Measurements from ENCODE around the gene MFAP4.

The MFAP4 gene

GRCh38 chr17:19361944-19362276, 25.1 kb downstream of the MFAP4 start:
- Histone ChIP-seq H3K27ac (ENCODE audit: extremely low read depth, low read depth, low read length) (peak overlapping the region; percentile 47), H3K9me3 (ENCODE audit: control insufficient read depth, insufficient read depth, low read depth, low read length) (no peaks in the 10 kb centered on the region), H3K4me1 (ENCODE audit: control insufficient read depth, insufficient read depth, low read length) (peaks cover 5% of the 10 kb centered on the region), H3K4me3 (ENCODE audit: low read depth, low read length) (peak overlapping the region; percentile 81), H3K36me3 (ENCODE audit: control insufficient read depth in 2 of 2, insufficient read depth in 1 of 2, low read length in 2 of 2) (peaks cover 0 to 33% of the 10 kb centered on the region in 2 experiments; a peak in 1 of 3 replicates)
- POLR2A ChIA-PET: interaction anchor here (1.2 to 1.9 kb wide), 4 partner anchors 16 to 401 kb away, joined by 5 to 48 read pairs (median 8); partner anchors contain the start of gene MAPK7
- TF ChIP-seq ZNF248 (tag by site-specific recombination; IDR thresholded peaks at IDR 0.05) (no peak), ZNF600 (tag by site-specific recombination; IDR thresholded peaks at IDR 0.05) (0 out of 2 replicates have a peak, but pooled peaks have one; percentile 31), ZNF558 (tag by site-specific recombination; IDR thresholded peaks at IDR 0.05) (no peak), ZNF514 (tag by site-specific recombination; IDR thresholded peaks at IDR 0.05) (no peak), REST (tag by site-specific recombination; IDR thresholded peaks at IDR 0.05) (peak; percentile 80; the same call in 1 of the 2 replicates), ELK4 (IDR thresholded peaks at IDR 0.05; ENCODE audit: borderline replicate concordance, low read depth, low read length) (no peak), ZNF830 (tag by site-specific recombination; IDR thresholded peaks at IDR 0.05; ENCODE audit: low read depth) (no peak), ZNF777 (tag by site-specific recombination; IDR thresholded peaks at IDR 0.05; ENCODE audit: borderline replicate concordance) (no peak), ZSCAN18 (tag by site-specific recombination; IDR thresholded peaks at IDR 0.05) (no peak), ZNF133 (tag by site-specific recombination; IDR thresholded peaks at IDR 0.05) (0 out of 2 replicates have a peak, but pooled peaks have one; percentile 7)
- CTCF ChIA-PET: interaction anchor here (0.7 to 5.6 kb wide), 17 partner anchors 8 to 454 kb away, joined by 3 to 156 read pairs (median 6); partner anchors contain the start of genes ALDH3A2 and MAPK7

GRCh38 chr17:19361326-19361725, 25.7 kb downstream of the MFAP4 start:
- no peak overlapping the region for H3K27ac ChIP-seq (ENCODE audit: extremely low read depth, low read depth, low read length)
- CTCF ChIA-PET: interaction anchor here (1.5 to 5.6 kb wide), 3 partner anchors 44 to 402 kb away, joined by 3 to 156 read pairs (median 102); no protein-coding TSS in a partner anchor
- H3K36me3 ChIP-seq (ENCODE audit: control insufficient read depth in 2 of 2, insufficient read depth in 1 of 2, low read length in 2 of 2): peaks cover 0 to 37% of the 10 kb centered on the region in 2 experiments; a peak in 1 of 3 replicates
- H3K4me1 ChIP-seq (ENCODE audit: control insufficient read depth, insufficient read depth, low read length): peaks cover 5% of the 10 kb centered on the region
- H3K4me3 ChIP-seq (ENCODE audit: low read depth, low read length): no peak overlapping the region
- POLR2A ChIA-PET: no interaction called here
- H3K9me3 ChIP-seq (ENCODE audit: control insufficient read depth, insufficient read depth, low read depth, low read length): no peaks in the 10 kb centered on the region
- no peak for TF ChIP-seq ZNF571 (tag by site-specific recombination; IDR thresholded peaks at IDR 0.05)
- TF ChIP-seq ZNF148 (tag by site-specific recombination; IDR thresholded peaks at IDR 0.05; ENCODE audit: borderline replicate concordance): no peak
- no peak for TF ChIP-seq PRDM6 (tag by site-specific recombination; IDR thresholded peaks at IDR 0.05)
- no peak for TF ChIP-seq ZNF155 (tag by site-specific recombination; IDR thresholded peaks at IDR 0.05)
- TF ChIP-seq ZNF654 (tag by site-specific recombination; IDR thresholded peaks at IDR 0.05; ENCODE audit: low read depth): no peak
- TF ChIP-seq EGR2 (tag by site-specific recombination; IDR thresholded peaks at IDR 0.05; ENCODE audit: low read depth): 0 out of 2 replicates have a peak, but pooled peaks have one; percentile 7
- no peak for TF ChIP-seq ZNF394 (tag by site-specific recombination; IDR thresholded peaks at IDR 0.05; ENCODE audit: borderline replicate concordance)
- no peak for TF ChIP-seq CTCF (tag by site-specific recombination; IDR thresholded peaks at IDR 0.05)
- no peak for TF ChIP-seq KLF17 (tag by site-specific recombination; IDR thresholded peaks at IDR 0.05)
